HEK293 (cell line): ENCODE data around the gene NCK2.

Experiments
- CTCF ChIA-PET: fragments of 350-600 bp; formaldehyde crosslinking; extraction: SDS; loops from one replicate; lab custom pipeline; 2021; ENCODE audit warnings: antibody characterized with exemption; lab: Yijun Ruan, JAX
- POLR2A ChIA-PET: fragments of 300-600 bp; formaldehyde crosslinking; extraction: SDS; loops from one replicate; lab custom pipeline; 2020; ENCODE audit warnings: antibody characterized with exemption, inconsistent platforms; lab: Yijun Ruan, JAX
- H3K27ac ChIP-seq: fragments of 200-500 bp; sonication (Bioruptor generic); 2 replicates; pipeline ENCODE4 v1.5.1; 2014; ENCODE audit warnings: low read depth, low read length, control low read depth, inconsistent platforms; ENCODE audit errors: extremely low read depth
- H3K36me3 ChIP-seq, 2 experiments: fragments of 200-500 bp in 1 of 2; sonication (Bioruptor generic) in 1 of 2; 1 replicate in 1 of 2; 2 replicates in 1 of 2; pipeline ENCODE4 v1.5.1; 2014 to 2017; ENCODE audit warnings: inconsistent platforms in 2 of 2, low read length in 2 of 2; ENCODE audit not compliant: control insufficient read depth in 2 of 2, insufficient read depth in 1 of 2
- H3K4me1 ChIP-seq: fragments of 200-500 bp; sonication (Bioruptor generic); 2 replicates; pipeline ENCODE4 v1.5.1; 2014; ENCODE audit warnings: mild to moderate bottlenecking, low read length, inconsistent platforms; ENCODE audit not compliant: control insufficient read depth, insufficient read depth
- H3K4me3 ChIP-seq: 2 replicates; pipeline ENCODE4 v1.5.1; 2011; ENCODE audit warnings: low read depth, mild to moderate bottlenecking, control low read depth, low read length, moderate library complexity
- H3K9me3 ChIP-seq: fragments of 200-500 bp; sonication (Bioruptor generic); 2 replicates; pipeline ENCODE4 v1.5.1; 2014; ENCODE audit warnings: low read depth, low read length, inconsistent platforms; ENCODE audit not compliant: control insufficient read depth, insufficient read depth
- BCL6B ChIP-seq: fragments of 450-650 bp; formaldehyde crosslinking; IDR thresholded peaks from 2 replicates; pipeline ENCODE4 v1.5.1; 2017; ENCODE audit warnings: missing biosample characterization, missing genetic modification characterization
- CTCF ChIP-seq: fragments of 450-650 bp; formaldehyde crosslinking; IDR thresholded peaks from 2 replicates; pipeline ENCODE4 v1.5.1; 2016; ENCODE audit warnings: missing biosample characterization, missing genetic modification characterization
- GLI2 ChIP-seq: fragments of 450-650 bp; formaldehyde crosslinking; IDR thresholded peaks from 2 replicates; pipeline ENCODE4; 2017; ENCODE audit warnings: missing biosample characterization, missing genetic modification characterization, low read depth, borderline replicate concordance
- KLF7 ChIP-seq: fragments of 450-650 bp; formaldehyde crosslinking; IDR thresholded peaks from 2 replicates; pipeline ENCODE4 v1.5.1; 2016; ENCODE audit warnings: missing biosample characterization, missing genetic modification characterization, borderline replicate concordance
- YY2 ChIP-seq: fragments of 450-650 bp; formaldehyde crosslinking; IDR thresholded peaks from 2 replicates; pipeline ENCODE4 v1.5.1; 2016; ENCODE audit warnings: missing biosample characterization, missing genetic modification characterization
- ZBTB17 ChIP-seq: fragments of 450-650 bp; formaldehyde crosslinking; IDR thresholded peaks from 2 replicates; pipeline ENCODE4 v1.5.1; 2016; ENCODE audit warnings: missing biosample characterization, missing genetic modification characterization
- ZBTB20 ChIP-seq: fragments of 450-650 bp; formaldehyde crosslinking; IDR thresholded peaks from 2 replicates; pipeline ENCODE4 v1.5.1; 2016; ENCODE audit warnings: missing biosample characterization, missing genetic modification characterization
- ZBTB26 ChIP-seq: fragments of 450-650 bp; formaldehyde crosslinking; optimal IDR thresholded peaks from 2 replicates; pipeline ENCODE3; 2016; ENCODE audit warnings: missing biosample characterization, mild to moderate bottlenecking, missing genetic modification characterization
- ZBTB8A ChIP-seq: fragments of 450-650 bp; formaldehyde crosslinking; IDR thresholded peaks from 2 replicates; pipeline ENCODE4 v1.5.1; 2016; ENCODE audit warnings: missing biosample characterization, missing genetic modification characterization
- ZFP69B ChIP-seq: fragments of 450-650 bp; formaldehyde crosslinking; IDR thresholded peaks from 2 replicates; pipeline ENCODE4 v1.5.1; 2016; ENCODE audit warnings: missing biosample characterization, missing genetic modification characterization
- ZNF10 ChIP-seq: fragments of 450-650 bp; formaldehyde crosslinking; IDR thresholded peaks from 2 replicates; pipeline ENCODE4 v1.5.1; 2017; ENCODE audit warnings: missing biosample characterization, missing genetic modification characterization
- ZNF184 ChIP-seq: fragments of 450-650 bp; IDR thresholded peaks from 2 replicates; pipeline ENCODE4 v1.5.1; 2018; ENCODE audit warnings: missing biosample characterization, mild to moderate bottlenecking, missing genetic modification characterization
- ZNF239 ChIP-seq: fragments of 450-650 bp; formaldehyde crosslinking; IDR thresholded peaks from 2 replicates; pipeline ENCODE4 v1.5.1; 2016; ENCODE audit warnings: missing biosample characterization, missing genetic modification characterization
- ZNF248 ChIP-seq: fragments of 450-650 bp; formaldehyde crosslinking; IDR thresholded peaks from 2 replicates; pipeline ENCODE4 v1.5.1; 2017; ENCODE audit warnings: missing biosample characterization, missing genetic modification characterization
- ZNF335 ChIP-seq: fragments of 450-650 bp; formaldehyde crosslinking; conservative IDR thresholded peaks from 2 replicates; pipeline ENCODE4 v1.5.1; 2016; ENCODE audit warnings: missing biosample characterization, missing genetic modification characterization
- ZNF530 ChIP-seq: fragments of 450-650 bp; formaldehyde crosslinking; IDR thresholded peaks from 2 replicates; pipeline ENCODE4 v1.5.1; 2016; ENCODE audit warnings: low read depth, missing biosample characterization, missing genetic modification characterization
- ZNF791 ChIP-seq: fragments of 450-650 bp; formaldehyde crosslinking; IDR thresholded peaks from 2 replicates; pipeline ENCODE4 v1.5.1; 2016; ENCODE audit warnings: missing biosample characterization, missing genetic modification characterization

Gene NCK2

GRCh38 chr2:105744909-105745853 is at the start of gene NCK2:
Gene NCK2, plus strand, starts transcription at chr2:105744912. Its CDS starts 110,152 bp downstream, at chr2:105855064.
- ChIA-PET CTCF (interaction anchor here (0.5 to 0.7 kb wide), 3 partner anchors 15 to 39 kb away, joined by 3 read pairs; no protein-coding TSS in a partner anchor), POLR2A (no interaction called here)
- TF ChIP-seq ZNF248 (tag by site-specific recombination) = no peak
- TF ChIP-seq ZNF239 = no peak
- TF ChIP-seq ZNF10 (tag by site-specific recombination) = no peak
- TF ChIP-seq BCL6B (tag by site-specific recombination) = no peak
- no peak for TF ChIP-seq GLI2 (tag by site-specific recombination)
- TF ChIP-seq ZNF184 (tag by site-specific recombination) = no peak
- TF ChIP-seq ZBTB17 (tag by site-specific recombination) = peak; percentile 36; the same call in 1 of the 2 replicates
- peak; percentile 51; the same call in 1 of the 2 replicates for TF ChIP-seq ZBTB20 (tag by site-specific recombination)
- peak; percentile 80 for TF ChIP-seq ZNF335 (tag by site-specific recombination)
- TF ChIP-seq KLF7 (tag by site-specific recombination) = no peak
- TF ChIP-seq ZNF530 = no peak
- TF ChIP-seq ZBTB8A (tag by site-specific recombination) = peak; percentile 73
- no peak for TF ChIP-seq ZFP69B
- peak; percentile 37 for TF ChIP-seq ZBTB26 (tag by site-specific recombination)
- TF ChIP-seq ZNF791 = no peak
- no peak for TF ChIP-seq CTCF
- no peaks in the 10 kb centered on the region; the same call in 1 of the 2 replicates for H3K4me1 ChIP-seq
- peaks cover 0 to 6% of the 10 kb centered on the region in 2 experiments; a peak in 2 of 3 replicates for H3K36me3 ChIP-seq
- H3K9me3 ChIP-seq = no peaks in the 10 kb centered on the region
- H3K27ac ChIP-seq = peak within 1 kb of the TSS; percentile 83
- H3K4me3 ChIP-seq = peak within 1 kb of the TSS; percentile 69

- POLR2A ChIA-PET = no interaction called here
- no peak overlapping the region for H3K4me3 ChIP-seq
- no peaks in the 10 kb centered on the region for H3K4me1 ChIP-seq
- H3K9me3 ChIP-seq = no peaks in the 10 kb centered on the region
- no peaks in the 10 kb centered on the region for H3K36me3 ChIP-seq
- H3K27ac ChIP-seq = no peak overlapping the region
- CTCF ChIA-PET = no interaction called here
- no peak for TF ChIP-seq YY2
Measured at GRCh38 chr2:105697781-105698449, 46.8 kb upstream of the NCK2 start.
